ENCODE measurements around the gene METRNL.

Gene METRNL

DNA sequence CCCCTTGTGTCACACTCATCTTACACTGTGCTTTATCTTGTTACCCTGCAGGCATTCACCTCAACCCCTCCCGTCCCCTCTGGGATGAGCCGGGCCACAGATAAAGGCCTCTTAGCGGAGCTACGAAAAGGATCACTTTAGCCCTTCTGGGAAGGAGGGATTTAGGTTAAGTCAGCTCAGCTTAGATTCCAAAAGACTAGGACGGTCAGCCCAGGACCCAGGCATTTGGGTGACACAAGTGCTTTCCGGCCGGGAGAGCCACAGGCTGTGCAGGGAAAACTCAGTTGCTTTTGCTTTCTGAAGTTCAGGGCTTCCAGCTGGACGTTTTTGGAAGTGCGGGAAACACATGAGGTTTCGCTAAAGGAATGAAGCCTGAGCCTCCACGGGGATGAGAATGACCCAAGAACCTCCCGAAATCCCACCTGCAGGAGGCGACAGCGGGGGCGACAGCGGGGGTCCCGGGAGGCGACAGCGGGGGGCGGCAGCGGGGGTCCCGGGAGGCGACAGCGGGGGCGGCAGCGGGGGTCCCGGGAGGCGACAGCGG, 11.6 kb upstream of the METRNL start:
- Histone ChIP-seq H3K9me3 (ENCODE audit: control extremely low read depth in 1 of 5, control insufficient read depth in 4 of 5, insufficient read depth in 2 of 5, low read depth in 1 of 5, low read length in 4 of 5) (no peaks in the 10 kb centered on the region), H3K27me3 (replicated peaks in 2 of 5; ENCODE audit: control insufficient read depth in 4 of 5, insufficient read depth in 5 of 5, low read length in 4 of 5) (no peaks in the 10 kb centered on the region), H3K36me3 (ENCODE audit: control insufficient read depth in 4 of 4, insufficient read depth in 4 of 4, low read length in 3 of 4) (no peaks in the 10 kb centered on the region), H3K27ac (ENCODE audit: insufficient read depth in 1 of 2, low read depth in 1 of 2, low read length in 2 of 2, poor library complexity in 1 of 2, severe bottlenecking in 2 of 2) (no peak overlapping the region), H3K4me3 (ENCODE audit: control insufficient read depth in 1 of 7, extremely low read depth in 1 of 7, insufficient read depth in 4 of 7, low read depth in 2 of 7, low read length in 6 of 7) (no peak overlapping the region), H3K4me1 (ENCODE audit: control extremely low read depth in 1 of 4, control insufficient read depth in 4 of 4, insufficient read depth in 4 of 4, low read length in 3 of 4) (peaks cover 0 to 54% (median 47%) of the 10 kb centered on the region in 4 experiments)
- DNase-seq, result no peak
- 94% methylated on average over 13 of the region's 29 CpGs for WGBS (ENCODE audit: insufficient coverage)
- ChIA-PET CTCF (no interaction called here), POLR2A (no interaction called here)

DNA sequence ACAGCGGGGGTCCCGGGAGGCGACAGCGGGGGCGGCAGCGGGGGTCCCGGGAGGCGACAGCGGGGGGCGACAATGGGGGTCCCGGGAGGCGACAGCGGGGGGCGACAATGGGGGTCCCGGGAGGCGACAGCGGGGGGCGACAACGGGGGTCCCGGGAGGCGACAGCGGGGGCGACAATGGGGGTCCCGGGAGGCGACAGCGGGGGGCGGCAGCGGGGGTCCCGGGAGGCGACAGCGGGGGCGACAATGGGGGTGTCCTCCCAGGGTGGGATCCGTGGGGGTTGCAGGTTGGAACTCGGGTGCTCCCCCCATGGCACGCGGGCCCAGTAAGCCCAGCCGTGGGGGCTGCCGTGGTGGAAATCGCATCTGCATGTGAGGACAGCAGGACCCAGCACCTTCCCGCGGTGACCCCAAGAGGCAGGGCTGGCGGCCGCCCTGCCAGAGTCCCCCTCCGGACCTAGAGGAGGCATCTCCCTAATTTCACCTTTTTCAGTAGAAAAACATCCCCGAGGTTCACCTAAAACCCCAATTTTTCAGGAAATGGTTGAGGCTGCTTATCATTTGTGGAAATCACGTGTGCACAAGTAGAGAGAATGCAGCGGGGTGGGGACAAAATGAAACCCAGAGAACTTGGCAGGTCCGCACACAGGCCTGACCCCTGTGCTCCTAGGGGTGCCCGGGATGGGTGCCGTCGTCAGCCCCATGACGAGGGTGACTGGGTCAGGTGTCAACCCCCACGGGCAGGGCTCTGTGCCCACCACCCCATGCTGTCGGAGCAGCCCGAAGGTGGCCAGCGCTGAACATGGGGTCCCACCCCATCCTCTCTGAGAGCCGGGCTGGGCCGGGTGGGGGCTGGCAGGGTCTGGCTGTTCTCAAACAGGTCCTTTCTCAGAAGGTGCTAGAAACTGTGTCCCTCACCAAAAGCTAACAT, 10.5 kb upstream of the METRNL start:
- DNase-seq, result peak; percentile 64 to 76 (median 70)
- ChIA-PET CTCF (interaction anchor here (1.3 to 1.8 kb wide), 2 partner anchors 105 to 131 kb away, joined by 3 to 5 read pairs; no protein-coding TSS in a partner anchor), POLR2A (no interaction called here)
- Histone ChIP-seq H3K4me1 (ENCODE audit: control extremely low read depth in 1 of 4, control insufficient read depth in 4 of 4, insufficient read depth in 4 of 4, low read length in 3 of 4) (peaks cover 0 to 50% (median 44%) of the 10 kb centered on the region in 4 experiments), H3K9me3 (ENCODE audit: control extremely low read depth in 1 of 5, control insufficient read depth in 4 of 5, insufficient read depth in 2 of 5, low read depth in 1 of 5, low read length in 4 of 5) (no peaks in the 10 kb centered on the region), H3K4me3 (ENCODE audit: control insufficient read depth in 1 of 7, extremely low read depth in 1 of 7, insufficient read depth in 4 of 7, low read depth in 2 of 7, low read length in 6 of 7) (peak overlapping the region in 4 of 7 experiments; percentile 25 to 43 (median 31)), H3K27ac (ENCODE audit: insufficient read depth in 1 of 2, low read depth in 1 of 2, low read length in 2 of 2, poor library complexity in 1 of 2, severe bottlenecking in 2 of 2) (no peak overlapping the region), H3K27me3 (replicated peaks in 2 of 5; ENCODE audit: control insufficient read depth in 4 of 5, insufficient read depth in 5 of 5, low read length in 4 of 5) (no peaks in the 10 kb centered on the region), H3K36me3 (ENCODE audit: control insufficient read depth in 4 of 4, insufficient read depth in 4 of 4, low read length in 3 of 4) (no peaks in the 10 kb centered on the region)
- WGBS (ENCODE audit: insufficient coverage), result 25% methylated on average over 19 of the region's 58 CpGs

- POLR2A ChIA-PET, result no interaction called here
- CTCF ChIA-PET, result interaction anchor here (1.3 to 1.8 kb wide), 2 partner anchors 106 to 130 kb away, joined by 3 to 5 read pairs; no protein-coding TSS in a partner anchor
- DNase-seq, result no peak
- WGBS (ENCODE audit: insufficient coverage), result 99% methylated on average over 8 of the region's 8 CpGs
- peaks cover 0 to 52% (median 45%) of the 10 kb centered on the region in 4 experiments for H3K4me1 ChIP-seq (ENCODE audit: control extremely low read depth in 1 of 4, control insufficient read depth in 4 of 4, insufficient read depth in 4 of 4, low read length in 3 of 4)
- no peaks in the 10 kb centered on the region for H3K27me3 ChIP-seq (replicated peaks in 2 of 5; ENCODE audit: control insufficient read depth in 4 of 5, insufficient read depth in 5 of 5, low read length in 4 of 5)
- no peak overlapping the region for H3K4me3 ChIP-seq (ENCODE audit: control insufficient read depth in 1 of 7, extremely low read depth in 1 of 7, insufficient read depth in 4 of 7, low read depth in 2 of 7, low read length in 6 of 7)
- H3K9me3 ChIP-seq (ENCODE audit: control extremely low read depth in 1 of 5, control insufficient read depth in 4 of 5, insufficient read depth in 2 of 5, low read depth in 1 of 5, low read length in 4 of 5), result no peaks in the 10 kb centered on the region
- no peak overlapping the region for H3K27ac ChIP-seq (ENCODE audit: insufficient read depth in 1 of 2, low read depth in 1 of 2, low read length in 2 of 2, poor library complexity in 1 of 2, severe bottlenecking in 2 of 2)
- no peaks in the 10 kb centered on the region for H3K36me3 ChIP-seq (ENCODE audit: control insufficient read depth in 4 of 4, insufficient read depth in 4 of 4, low read length in 3 of 4)
Measured at GRCh38 chr17:83069571-83069906, 9.9 kb upstream of the METRNL start.

- ChIA-PET POLR2A (interaction anchor here (1.6 kb wide), 1 partner anchor 9 kb away, joined by 3 read pairs; the partner anchor contains the start of gene METRNL), CTCF (interaction anchor here (1.3 to 1.8 kb wide), 2 partner anchors 107 to 130 kb away, joined by 3 to 5 read pairs; no protein-coding TSS in a partner anchor)
- H3K27me3 ChIP-seq (replicated peaks in 2 of 5; ENCODE audit: control insufficient read depth in 4 of 5, insufficient read depth in 5 of 5, low read length in 4 of 5), result no peaks in the 10 kb centered on the region
- H3K9me3 ChIP-seq (ENCODE audit: control extremely low read depth in 1 of 5, control insufficient read depth in 4 of 5, insufficient read depth in 2 of 5, low read depth in 1 of 5, low read length in 4 of 5), result no peaks in the 10 kb centered on the region
- DNase-seq, result no peak
- H3K27ac ChIP-seq (ENCODE audit: insufficient read depth in 1 of 2, low read depth in 1 of 2, low read length in 2 of 2, poor library complexity in 1 of 2, severe bottlenecking in 2 of 2), result no peak overlapping the region
- peaks cover 0 to 52% (median 45%) of the 10 kb centered on the region in 4 experiments for H3K4me1 ChIP-seq (ENCODE audit: control extremely low read depth in 1 of 4, control insufficient read depth in 4 of 4, insufficient read depth in 4 of 4, low read length in 3 of 4)
- H3K36me3 ChIP-seq (ENCODE audit: control insufficient read depth in 4 of 4, insufficient read depth in 4 of 4, low read length in 3 of 4), result no peaks in the 10 kb centered on the region
- no peak overlapping the region for H3K4me3 ChIP-seq (ENCODE audit: control insufficient read depth in 1 of 7, extremely low read depth in 1 of 7, insufficient read depth in 4 of 7, low read depth in 2 of 7, low read length in 6 of 7)
- WGBS (ENCODE audit: insufficient coverage), result 86% methylated on average over 25 of the region's 35 CpGs
Measured at GRCh38 chr17:83069931-83070742, 9.3 kb upstream of the METRNL start.

- ChIA-PET CTCF (interaction anchor here (0.7 to 1.8 kb wide), 4 partner anchors 13 to 289 kb away, joined by 3 to 5 read pairs (median 4); no protein-coding TSS in a partner anchor), POLR2A (interaction anchor here (1.6 kb wide), 1 partner anchor 9 kb away, joined by 3 read pairs; the partner anchor contains the start of gene METRNL)
- no peaks in the 10 kb centered on the region for H3K9me3 ChIP-seq (ENCODE audit: control extremely low read depth in 1 of 5, control insufficient read depth in 4 of 5, insufficient read depth in 2 of 5, low read depth in 1 of 5, low read length in 4 of 5)
- peak in 1 of 3 donors; percentile 18 for DNase-seq
- H3K27ac ChIP-seq (ENCODE audit: insufficient read depth in 1 of 2, low read depth in 1 of 2, low read length in 2 of 2, poor library complexity in 1 of 2, severe bottlenecking in 2 of 2), result no peak overlapping the region
- 87% methylated on average over 14 of the region's 16 CpGs for WGBS (ENCODE audit: insufficient coverage)
- H3K36me3 ChIP-seq (ENCODE audit: control insufficient read depth in 4 of 4, insufficient read depth in 4 of 4, low read length in 3 of 4), result no peaks in the 10 kb centered on the region
- peaks cover 0 to 49% (median 45%) of the 10 kb centered on the region in 4 experiments for H3K4me1 ChIP-seq (ENCODE audit: control extremely low read depth in 1 of 4, control insufficient read depth in 4 of 4, insufficient read depth in 4 of 4, low read length in 3 of 4)
- no peak overlapping the region for H3K4me3 ChIP-seq (ENCODE audit: control insufficient read depth in 1 of 7, extremely low read depth in 1 of 7, insufficient read depth in 4 of 7, low read depth in 2 of 7, low read length in 6 of 7)
- H3K27me3 ChIP-seq (replicated peaks in 2 of 5; ENCODE audit: control insufficient read depth in 4 of 5, insufficient read depth in 5 of 5, low read length in 4 of 5), result no peaks in the 10 kb centered on the region
Measured at GRCh38 chr17:83070800-83071341, 8.5 kb upstream of the METRNL start.

DNA sequence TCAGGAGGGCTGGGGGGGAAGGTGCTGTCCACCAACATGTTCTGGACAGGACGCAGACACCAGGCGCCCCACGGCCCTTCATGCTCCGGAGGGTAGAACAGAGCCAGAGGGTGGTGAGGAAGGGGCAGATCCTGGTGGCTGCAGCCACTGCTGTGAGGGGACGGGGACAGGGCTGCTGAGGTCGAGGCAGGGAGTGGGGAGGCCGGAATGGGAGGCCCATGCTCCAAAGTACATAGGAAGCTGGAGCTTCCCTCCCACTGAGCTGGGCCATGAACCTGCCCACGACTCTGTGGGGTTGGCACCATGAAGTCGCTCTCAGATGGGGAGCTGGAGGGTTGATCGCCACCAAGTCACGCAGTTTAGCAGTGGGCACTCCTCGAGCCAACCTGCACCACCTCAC, 8.0 kb upstream of the METRNL start:
- 82% methylated on average over 10 of the region's 12 CpGs for WGBS (ENCODE audit: insufficient coverage)
- no peak overlapping the region for H3K4me3 ChIP-seq (ENCODE audit: control insufficient read depth in 1 of 7, extremely low read depth in 1 of 7, insufficient read depth in 4 of 7, low read depth in 2 of 7, low read length in 6 of 7)

More for the DNA sequence above, 8.0 kb upstream of the METRNL start:
- POLR2A ChIA-PET, result interaction anchor here (1.6 kb wide), 1 partner anchor 8 kb away, joined by 3 read pairs; the partner anchor contains the start of gene METRNL
- peaks cover 0 to 49% (median 45%) of the 10 kb centered on the region in 4 experiments for H3K4me1 ChIP-seq (ENCODE audit: control extremely low read depth in 1 of 4, control insufficient read depth in 4 of 4, insufficient read depth in 4 of 4, low read length in 3 of 4)
- H3K36me3 ChIP-seq (ENCODE audit: control insufficient read depth in 4 of 4, insufficient read depth in 4 of 4, low read length in 3 of 4), result no peaks in the 10 kb centered on the region
- no peaks in the 10 kb centered on the region for H3K9me3 ChIP-seq (ENCODE audit: control extremely low read depth in 1 of 5, control insufficient read depth in 4 of 5, insufficient read depth in 2 of 5, low read depth in 1 of 5, low read length in 4 of 5)
- no peaks in the 10 kb centered on the region for H3K27me3 ChIP-seq (replicated peaks in 2 of 5; ENCODE audit: control insufficient read depth in 4 of 5, insufficient read depth in 5 of 5, low read length in 4 of 5)
- CTCF ChIA-PET, result interaction anchor here (0.7 to 1.8 kb wide), 3 partner anchors 13 to 289 kb away, joined by 3 to 4 read pairs (median 4); no protein-coding TSS in a partner anchor
- no peak overlapping the region for H3K27ac ChIP-seq (ENCODE audit: insufficient read depth in 1 of 2, low read depth in 1 of 2, low read length in 2 of 2, poor library complexity in 1 of 2, severe bottlenecking in 2 of 2)
- DNase-seq, result no peak

Data from common myeloid progenitor, CD34-positive (primary cell).